Pancreas (tissue), 10 donors: ENCODE measurements around the gene CCDC7. TPM values are rescaled to one million over a fixed set of nuclear protein-coding genes. Genes with fewer than 3 reads are reported as not detected.
"Not testable (repeated sequence)": the region's sequence is repeated elsewhere in the genome, so short reads cannot be mapped to it uniquely, and the experiment has no call there.

ENCODE experiments used
- ATAC-seq, 4 donors: fragments of 200-7000 bp; cut with Tn5 transposase; one replicate each; pipeline versions ENCODE4 v1.8.0 to v1.9.1; 2020; ENCODE audit warnings: mild to moderate bottlenecking in 4 of 4, moderate library complexity in 4 of 4
- DNase-seq, 6 donors: peaks; one replicate each; pipeline ENCODE4 v3.0.0-alpha.2; 2020
- FAIRE-seq: peaks from 2 replicates; lab custom pipeline; 2012; peaks lifted over from hg19 to GRCh38; lab: Jason Lieb, UNC
- H3K27ac ChIP-seq, 4 donors: fragments of 200-600 bp; sonication (generic); 1 replicate in 3 of 4; 2 replicates in 1 of 4; pipeline versions ENCODE4 v1.5.0 to v1.8.0; 2020
- H3K27me3 ChIP-seq, 4 donors: fragments of 200-600 bp; one replicate each; pipeline ENCODE4 v1.8.0; 2021
- H3K36me3 ChIP-seq, 3 donors: fragments of 200-600 bp; sonication (generic) in 1 of 3; one replicate each; pipeline versions ENCODE4 v1.5.0 to v1.8.0; 2020 to 2021
- H3K4me1 ChIP-seq, 3 donors: fragments of 200-600 bp; one replicate each; pipeline ENCODE4 v1.8.0; 2021
- H3K4me3 ChIP-seq, 4 donors: fragments of 200-600 bp; sonication (generic) in 2 of 4; one replicate each; pipeline versions ENCODE4 v1.5.0 to v1.8.0; 2020 to 2021
- H3K9me3 ChIP-seq, 4 donors: fragments of 200-600 bp; one replicate each; pipeline ENCODE4 v1.8.0; 2021
- CTCF ChIP-seq, 4 donors: fragments of 200-600 bp; sonication (generic) in 3 of 4; IDR thresholded peaks; one replicate each; pipeline versions ENCODE4 v1.5.0 to v1.8.0; 2021; ENCODE audit warnings: antibody characterized with exemption in 4 of 4
- WGBS, 2 donors: extraction: QIAGEN DNeasy Blood & Tissue Kit; methylation state at CpG; one replicate each; pipeline ENCODE4 v1.1.7; 2013; 5-methylcytosine and 5-hydroxymethylcytosine counted together
- intact Hi-C, 3 donors: fragments of 100-400 bp; cut with DNase I; formaldehyde crosslinking; loops; one replicate each; pipeline versions ENCODE4 v1.11.1 to v1.14.2; 2022
- polyA plus RNA-seq, 2 donors: library from polyadenylated mRNA; stranded (reverse); fragments of 200-250 nt; gene quantifications; one replicate each; pipeline ENCODE4 v1.2.3, GENCODE V29; 2013
- total RNA-seq, 6 donors: library from RNA; stranded (reverse); fragmentation: NEBNext Ultra II Directional in 4 of 6; extraction: Animal tissue kit (Norgen Biotek cat#: 25700) in 4 of 6; gene quantifications; one replicate each; pipeline versions ENCODE4 v1.2.1 to v1.2.4, GENCODE V29; 2021 to 2023
- donor health status: healthy with polysubstance abuse.
- donor health status: DM: no; HTN: no; CAD: no; lungs with moderate emphysema.
- donor health status: DM: no; HTN: no; CAD: no.
- donor health status: control.
- donor health status: control.
- donor health status: Bipolar disorder and iron deficiency.
- donor health status: DM: yes; HTN: yes; CAD: no.
- donor health status: DM: no; HTN: no; CAD: no.
- donor health status: DM: no; HTN: no; CAD: no.
- donor health status: DM: yes; HTN: yes; CAD: no.

The CCDC7 gene
- total and polyA plus RNA-seq, 8 donors = 1.8 to 15.8 (median 7.8) TPM

DNA sequence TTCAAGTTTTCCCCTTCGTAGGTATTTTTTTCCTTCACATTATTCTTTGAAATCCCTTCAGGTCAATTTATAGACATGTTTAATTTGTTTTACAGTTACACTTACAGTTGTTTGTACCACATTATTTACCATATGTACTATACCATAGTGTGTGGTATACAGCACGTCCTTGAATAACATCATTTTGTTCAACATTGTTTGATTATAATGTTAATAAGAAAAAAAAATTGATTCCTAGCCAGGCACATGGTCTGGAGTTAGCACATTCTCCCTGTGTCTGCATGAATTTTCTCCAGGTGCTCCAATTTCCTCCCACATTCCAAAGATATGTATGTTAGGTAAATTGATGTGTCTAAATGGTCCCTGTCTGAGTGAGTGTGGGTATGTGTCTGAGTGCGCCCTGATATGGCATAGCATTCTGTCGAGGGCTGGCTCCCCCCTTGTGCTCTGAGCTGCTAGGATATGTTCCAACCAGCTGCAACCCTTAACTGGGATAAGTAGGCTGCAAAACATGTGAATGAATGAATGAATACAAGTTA lies 247.6 kb downstream of the CCDC7 start:
- FAIRE-seq (no peak), DNase-seq (no peak), ATAC-seq (no peak)
- Histone ChIP-seq H3K4me3 (no peak overlapping the region), H3K36me3 (no peaks in the 10 kb centered on the region), H3K27me3 (no peaks in the 10 kb centered on the region), H3K27ac (no peak overlapping the region), H3K9me3 (no peaks in the 10 kb centered on the region), H3K4me1 (no peaks in the 10 kb centered on the region)
- TF ChIP-seq CTCF (IDR thresholded peaks at IDR 0.05) = no peak
- intact Hi-C loops = no loop called here
- 69 to 71% methylated on average over 4 of the region's 4 CpGs for WGBS, 2 donors

- FAIRE-seq, H3K27ac ChIP-seq, intact Hi-C loops, ATAC-seq, H3K9me3 ChIP-seq, H3K27me3 ChIP-seq, H3K36me3 ChIP-seq, H3K4me3 ChIP-seq, H3K4me1 ChIP-seq, DNase-seq: not testable (repeated sequence)
- WGBS, 2 donors = 94 to 96% methylated on average over 2 of the region's 2 CpGs
Measured at GRCh38 chr10:32699683-32700082, 253.7 kb downstream of the CCDC7 start.

DNA sequence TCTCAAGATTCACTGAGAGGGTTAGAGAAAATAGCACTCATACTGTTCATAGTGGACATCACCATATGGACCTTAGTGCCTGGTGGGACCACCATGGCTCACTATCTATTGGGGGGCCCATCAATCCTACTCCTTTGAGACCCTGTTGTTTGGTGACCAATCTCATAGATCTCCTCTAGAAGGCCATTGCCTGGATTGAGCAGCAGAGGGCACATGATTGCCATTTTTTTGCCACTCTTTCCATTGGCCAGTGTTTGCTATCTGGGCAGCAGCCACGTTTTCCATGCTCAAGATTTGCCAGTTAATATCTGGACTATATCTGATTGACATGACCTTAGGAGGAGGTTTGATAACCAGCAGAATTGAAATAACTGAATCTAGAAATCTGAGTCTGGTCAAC lies 267.6 kb downstream of the CCDC7 start:
- H3K27ac ChIP-seq = no peak overlapping the region
- WGBS, 2 donors = 30 to 48% methylated on average over 1 of the region's 1 CpG
- ATAC-seq = no peak
- no peaks in the 10 kb centered on the region for H3K36me3 ChIP-seq
- H3K4me1 ChIP-seq = no peaks in the 10 kb centered on the region
- no peak overlapping the region for H3K4me3 ChIP-seq
- intact Hi-C loops = no loop called here
- FAIRE-seq = no peak
- H3K27me3 ChIP-seq = no peaks in the 10 kb centered on the region
- no peaks in the 10 kb centered on the region for H3K9me3 ChIP-seq
- DNase-seq = no peak
- no peak for TF ChIP-seq CTCF (IDR thresholded peaks at IDR 0.05)

GRCh38 chr10:32731527-32731926 lies 285.6 kb downstream of the CCDC7 start:
- Histone ChIP-seq H3K27me3 (no peaks in the 10 kb centered on the region), H3K36me3 (no peaks in the 10 kb centered on the region), H3K9me3 (no peaks in the 10 kb centered on the region), H3K4me3 (no peak overlapping the region), H3K27ac (no peak overlapping the region), H3K4me1 (no peaks in the 10 kb centered on the region)
- intact Hi-C loops = no loop called here
- TF ChIP-seq CTCF (IDR thresholded peaks at IDR 0.05) = no peak
- WGBS, 2 donors = 96% methylated on average over 9 of the region's 9 CpGs
- no peak for FAIRE-seq
- no peak for ATAC-seq
- DNase-seq = no peak

DNA sequence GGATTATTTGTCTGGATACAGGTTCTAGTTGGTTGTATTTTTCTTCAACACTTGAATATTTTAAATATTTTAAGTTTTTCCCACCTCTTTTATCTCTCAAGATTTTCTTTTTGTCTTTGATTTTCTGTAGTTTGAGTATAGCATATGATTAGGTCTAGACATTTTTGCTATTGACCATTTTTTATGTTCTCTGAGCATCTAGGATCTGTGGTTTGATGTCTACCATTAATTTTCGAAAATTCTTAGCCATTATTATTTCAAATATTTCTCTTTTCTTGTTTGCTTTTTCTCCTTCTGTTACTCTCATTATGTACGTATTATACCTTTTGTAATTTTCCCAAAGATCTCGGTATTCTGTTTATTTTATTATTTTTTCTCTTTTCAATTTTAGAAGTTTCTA lies 293.0 kb downstream of the CCDC7 start:
- ATAC-seq (no peak), DNase-seq (no peak), FAIRE-seq (no peak)
- Histone ChIP-seq H3K4me1 (no peaks in the 10 kb centered on the region), H3K27me3 (no peaks in the 10 kb centered on the region), H3K9me3 (no peaks in the 10 kb centered on the region), H3K4me3 (no peak overlapping the region), H3K27ac (no peak overlapping the region), H3K36me3 (no peaks in the 10 kb centered on the region)
- TF ChIP-seq CTCF (IDR thresholded peaks at IDR 0.05) = no peak
- WGBS, 2 donors = 87 to 89% methylated on average over 3 of the region's 3 CpGs
- intact Hi-C loops = no loop called here
